Mucosa of rectum (tissue), 2 donors: ENCODE data around the gene SSUH2.
"Not testable (repeated sequence)": the region's sequence is repeated elsewhere in the genome, so short reads cannot be mapped to it uniquely, and the experiment has no call there.

Source experiments
- H3K27ac ChIP-seq, 2 donors: one replicate each; pipeline ENCODE4 v1.7.0; 2013; ENCODE audit warnings: inconsistent platforms in 2 of 2, low read depth in 2 of 2, low read length in 2 of 2
- H3K27me3 ChIP-seq, 2 donors: one replicate each; pipeline ENCODE4 v1.7.0; 2013; ENCODE audit warnings: low read length in 2 of 2; ENCODE audit not compliant: control insufficient read depth in 2 of 2, insufficient read depth in 2 of 2
- H3K36me3 ChIP-seq, 2 donors: one replicate each; pipeline ENCODE4 v1.7.0; 2013; ENCODE audit warnings: low read length in 2 of 2; ENCODE audit not compliant: control insufficient read depth in 2 of 2, insufficient read depth in 2 of 2
- H3K4me1 ChIP-seq, 2 donors: one replicate each; pipeline ENCODE4 v1.7.0; 2013; ENCODE audit warnings: low read length in 2 of 2, mild to moderate bottlenecking in 1 of 2; ENCODE audit not compliant: control insufficient read depth in 2 of 2, insufficient read depth in 2 of 2
- H3K4me3 ChIP-seq, 2 donors: one replicate each; pipeline ENCODE4 v1.7.0; 2013; ENCODE audit warnings: low read length in 2 of 2
- H3K9ac ChIP-seq, 2 donors: one replicate each; pipeline ENCODE4 v1.7.0; 2013; ENCODE audit warnings: low read length in 2 of 2, low read depth in 1 of 2, mild to moderate bottlenecking in 1 of 2
- H3K9me3 ChIP-seq, 2 donors: one replicate each; pipeline ENCODE4 v1.7.0; 2013; ENCODE audit warnings: low read length in 2 of 2; ENCODE audit not compliant: control insufficient read depth in 2 of 2
- donor health status: healthy.
- donor health status: Normal muscosa, but diverticular disease.

SSUH2 gene

DNA sequence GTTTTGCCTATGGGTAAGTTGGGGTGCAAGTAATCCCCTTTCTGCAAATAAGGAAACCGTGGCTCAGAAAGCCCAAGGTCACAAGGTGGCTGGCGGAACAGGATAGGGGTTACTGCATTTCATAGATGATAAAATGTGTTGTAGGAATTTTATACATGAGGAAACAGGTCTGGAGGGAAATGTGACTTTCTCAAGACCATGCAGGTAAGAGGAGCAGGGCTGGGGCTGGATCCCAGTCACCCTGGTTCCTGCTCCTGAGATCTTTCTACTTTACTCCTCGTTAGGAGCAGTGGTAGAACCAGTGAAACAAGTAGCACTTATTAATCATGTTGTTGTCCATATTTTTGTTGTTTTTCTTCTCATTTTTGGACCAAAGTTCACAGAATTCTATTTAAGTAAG is 63.2 kb downstream of the SSUH2 start:
- no peak overlapping the region for H3K4me3 ChIP-seq
- no peaks in the 10 kb centered on the region for H3K27me3 ChIP-seq
- H3K4me1 ChIP-seq: no peaks in the 10 kb centered on the region
- no peak overlapping the region for H3K27ac ChIP-seq
- H3K9me3 ChIP-seq: no peaks in the 10 kb centered on the region
- no peaks in the 10 kb centered on the region for H3K36me3 ChIP-seq
- no peak overlapping the region for H3K9ac ChIP-seq

DNA sequence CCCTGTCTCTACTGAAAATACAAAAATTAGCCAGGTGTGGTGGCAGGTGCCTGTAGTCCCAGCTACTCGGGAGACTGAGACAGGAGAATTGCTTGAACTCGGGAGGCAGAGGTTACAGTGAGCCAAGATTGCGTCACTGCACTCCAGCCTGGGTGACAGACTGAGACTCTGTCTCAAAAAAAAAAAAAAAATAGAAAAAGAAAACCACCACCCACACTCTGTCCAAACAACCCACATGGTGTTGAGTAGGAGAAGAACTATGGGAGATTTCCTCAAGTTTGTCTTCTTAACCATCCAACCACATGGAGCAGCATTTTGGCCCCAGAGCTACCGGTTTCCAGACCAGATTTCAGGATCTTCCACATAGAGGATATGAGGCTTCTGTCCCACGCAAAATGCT is 64.2 kb downstream of the SSUH2 start:
- not testable (repeated sequence) for H3K36me3 ChIP-seq, H3K9me3 ChIP-seq, H3K27ac ChIP-seq, H3K9ac ChIP-seq, H3K27me3 ChIP-seq, H3K4me3 ChIP-seq, H3K4me1 ChIP-seq

GRCh38 chr3:8579943-8580342 is 64.7 kb downstream of the SSUH2 start:
- Histone ChIP-seq H3K4me3 (no peak overlapping the region), H3K9ac (no peak overlapping the region), H3K36me3 (no peaks in the 10 kb centered on the region), H3K27me3 (no peaks in the 10 kb centered on the region), H3K4me1 (no peaks in the 10 kb centered on the region), H3K9me3 (no peaks in the 10 kb centered on the region), H3K27ac (no peak overlapping the region)

- Histone ChIP-seq H3K36me3 (no peaks in the 10 kb centered on the region), H3K4me3 (no peak overlapping the region), H3K27ac (no peak overlapping the region), H3K9ac (no peak overlapping the region), H3K9me3 (no peaks in the 10 kb centered on the region), H3K27me3 (no peaks in the 10 kb centered on the region), H3K4me1 (no peaks in the 10 kb centered on the region)
These were observed 65.5 kb downstream of the SSUH2 start for GRCh38 chr3:8579096-8579495.

GRCh38 chr3:8578282-8578681 is 66.3 kb downstream of the SSUH2 start:
- no peak overlapping the region for H3K4me3 ChIP-seq
- no peak overlapping the region for H3K27ac ChIP-seq
- no peaks in the 10 kb centered on the region for H3K36me3 ChIP-seq
- H3K9ac ChIP-seq: no peak overlapping the region
- H3K4me1 ChIP-seq: no peaks in the 10 kb centered on the region
- H3K27me3 ChIP-seq: no peaks in the 10 kb centered on the region
- no peaks in the 10 kb centered on the region for H3K9me3 ChIP-seq

- Histone ChIP-seq H3K4me1 (no peaks in the 10 kb centered on the region), H3K9me3 (no peaks in the 10 kb centered on the region), H3K27ac (no peak overlapping the region), H3K36me3 (no peaks in the 10 kb centered on the region), H3K4me3 (no peak overlapping the region), H3K27me3 (no peaks in the 10 kb centered on the region), H3K9ac (no peak overlapping the region)
These were observed 67.6 kb downstream of the SSUH2 start for GRCh38 chr3:8576841-8577571.

GRCh38 chr3:8576436-8576835 is 68.2 kb downstream of the SSUH2 start:
- Histone ChIP-seq H3K27ac (no peak overlapping the region), H3K4me1 (no peaks in the 10 kb centered on the region), H3K27me3 (no peaks in the 10 kb centered on the region), H3K9ac (no peak overlapping the region), H3K36me3 (no peaks in the 10 kb centered on the region), H3K9me3 (no peaks in the 10 kb centered on the region), H3K4me3 (no peak overlapping the region)

- H3K9me3 ChIP-seq: no peaks in the 10 kb centered on the region
- H3K9ac ChIP-seq: no peak overlapping the region
- H3K36me3 ChIP-seq: no peaks in the 10 kb centered on the region
- H3K4me1 ChIP-seq: no peaks in the 10 kb centered on the region
- no peak overlapping the region for H3K27ac ChIP-seq
- H3K4me3 ChIP-seq: no peak overlapping the region
- no peaks in the 10 kb centered on the region for H3K27me3 ChIP-seq
These were observed 69.1 kb downstream of the SSUH2 start for GRCh38 chr3:8575364-8576104.

GRCh38 chr3:8574670-8575322 is 69.8 kb downstream of the SSUH2 start:
- H3K27me3 ChIP-seq: no peaks in the 10 kb centered on the region
- no peaks in the 10 kb centered on the region for H3K9me3 ChIP-seq
- H3K4me3 ChIP-seq: no peak overlapping the region
- no peak overlapping the region for H3K9ac ChIP-seq
- no peaks in the 10 kb centered on the region for H3K36me3 ChIP-seq
- H3K27ac ChIP-seq: no peak overlapping the region
- no peaks in the 10 kb centered on the region for H3K4me1 ChIP-seq

DNA sequence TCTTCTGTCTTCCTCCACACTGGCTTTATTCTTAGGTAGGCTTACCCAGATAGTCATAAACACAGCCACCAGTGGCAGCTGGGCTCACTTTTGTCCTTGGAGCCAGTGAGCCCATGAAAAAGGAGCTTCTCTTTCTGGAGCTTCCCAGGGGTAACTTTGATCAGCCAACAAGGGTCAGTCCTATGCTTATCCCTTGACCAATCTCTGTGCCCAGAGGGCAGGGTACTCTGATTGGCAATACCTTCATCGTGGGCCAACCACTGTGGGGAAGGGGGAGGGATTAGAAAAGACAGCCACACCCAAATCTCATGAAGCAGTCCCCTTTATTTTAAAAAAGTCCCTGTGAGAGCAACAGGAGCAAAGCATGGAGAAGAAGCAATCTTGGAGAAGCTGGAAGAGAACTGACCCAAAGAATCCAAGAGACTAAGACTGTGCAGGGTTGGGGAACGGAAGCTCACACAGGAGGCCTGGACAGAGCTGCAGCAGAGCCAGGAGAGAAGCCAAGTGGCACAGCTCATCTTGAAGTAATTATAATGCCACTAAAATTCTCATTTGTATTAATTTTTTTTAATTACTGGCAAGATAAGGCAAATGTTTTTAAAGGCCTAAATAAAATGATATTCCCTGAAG is 70.4 kb downstream of the SSUH2 start:
- Histone ChIP-seq H3K9me3 (no peaks in the 10 kb centered on the region), H3K27me3 (no peaks in the 10 kb centered on the region), H3K4me3 (no peak overlapping the region), H3K4me1 (no peaks in the 10 kb centered on the region), H3K36me3 (no peaks in the 10 kb centered on the region), H3K9ac (no peak overlapping the region), H3K27ac (no peak overlapping the region)
